ENCODE results near the gene EME2. TPM values are rescaled to one million over a fixed set of nuclear protein-coding genes. Genes with fewer than 3 reads are reported as not detected.

The EME2 gene
- total and polyA plus RNA-seq, 2 of the 13 experiments (the other 11 are each of a cell fraction or from before 2014, with no cell fraction given), result 4.4 to 7.6 TPM

DNA sequence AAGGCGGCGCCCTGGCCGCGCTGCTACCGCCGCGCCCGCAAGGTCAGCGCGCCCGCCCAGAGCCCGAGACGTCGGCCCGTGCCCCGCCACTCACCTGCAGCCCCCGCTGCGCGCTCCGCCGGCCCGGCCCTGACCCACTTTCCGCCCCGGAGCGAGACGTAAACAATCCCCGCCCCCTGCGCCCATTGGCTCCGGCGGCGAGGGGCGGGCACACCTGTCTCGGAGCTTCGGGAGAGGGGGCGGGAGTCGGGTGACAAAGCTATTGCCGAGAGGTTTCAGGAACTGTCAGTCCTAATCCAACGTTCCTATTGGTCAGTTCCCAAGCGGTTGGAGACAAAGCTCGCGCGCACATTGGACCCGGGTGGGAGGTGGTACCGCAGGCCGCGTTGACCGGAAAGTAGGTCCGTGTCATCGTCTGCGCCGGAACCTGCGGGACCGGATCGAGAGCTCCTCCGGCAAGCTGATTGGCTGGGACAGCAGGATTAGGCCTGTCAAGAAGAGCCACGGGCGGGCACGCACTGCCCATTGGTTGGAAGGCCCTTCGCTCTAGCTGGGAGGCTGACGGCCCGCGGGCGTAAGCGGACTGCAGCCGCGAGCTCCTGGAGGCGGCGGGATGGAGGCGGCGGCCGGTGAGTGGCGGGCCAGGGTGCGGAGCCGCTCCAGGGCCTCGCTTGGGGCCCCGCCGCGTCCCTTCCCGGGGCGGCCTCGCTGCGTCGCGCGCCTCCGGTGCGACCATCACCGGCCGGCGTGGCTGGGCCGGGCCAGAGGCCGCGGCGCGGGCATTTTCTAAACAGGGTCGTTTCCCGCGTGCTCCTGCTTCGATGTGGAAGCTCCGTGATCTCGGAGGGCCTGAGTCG is 10.0 kb downstream of the EME2 start, which contains the start of the genes NUBP2 and SPSB3 (continued):
- TF ChIP-seq, protein P1, sequence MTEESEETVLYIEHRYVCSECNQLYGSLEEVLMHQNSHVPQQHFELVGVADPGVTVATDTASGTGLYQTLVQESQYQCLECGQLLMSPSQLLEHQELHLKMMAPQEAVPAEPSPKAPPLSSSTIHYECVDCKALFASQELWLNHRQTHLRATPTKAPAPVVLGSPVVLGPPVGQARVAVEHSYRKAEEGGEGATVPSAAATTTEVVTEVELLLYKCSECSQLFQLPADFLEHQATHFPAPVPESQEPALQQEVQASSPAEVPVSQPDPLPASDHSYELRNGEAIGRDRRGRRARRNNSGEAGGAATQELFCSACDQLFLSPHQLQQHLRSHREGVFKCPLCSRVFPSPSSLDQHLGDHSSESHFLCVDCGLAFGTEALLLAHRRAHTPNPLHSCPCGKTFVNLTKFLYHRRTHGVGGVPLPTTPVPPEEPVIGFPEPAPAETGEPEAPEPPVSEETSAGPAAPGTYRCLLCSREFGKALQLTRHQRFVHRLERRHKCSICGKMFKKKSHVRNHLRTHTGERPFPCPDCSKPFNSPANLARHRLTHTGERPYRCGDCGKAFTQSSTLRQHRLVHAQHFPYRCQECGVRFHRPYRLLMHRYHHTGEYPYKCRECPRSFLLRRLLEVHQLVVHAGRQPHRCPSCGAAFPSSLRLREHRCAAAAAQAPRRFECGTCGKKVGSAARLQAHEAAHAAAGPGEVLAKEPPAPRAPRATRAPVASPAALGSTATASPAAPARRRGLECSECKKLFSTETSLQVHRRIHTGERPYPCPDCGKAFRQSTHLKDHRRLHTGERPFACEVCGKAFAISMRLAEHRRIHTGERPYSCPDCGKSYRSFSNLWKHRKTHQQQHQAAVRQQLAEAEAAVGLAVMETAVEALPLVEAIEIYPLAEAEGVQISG (CRISPR knock-in tag; IDR thresholded peaks at IDR 0.05), result peak; percentile 38; the same call in 1 of the 2 replicates
- TF ChIP-seq DMAP1 (CRISPR knock-in tag; IDR thresholded peaks at IDR 0.05) (peak; percentile 56; the same call in 1 of the 2 replicates), POLR2G (IDR thresholded peaks at IDR 0.05; ENCODE audit: low read depth, low read length) (peak; percentile 70), NFYC (CRISPR knock-in tag; IDR thresholded peaks at IDR 0.05) (peak; percentile 98), SRSF9 (IDR thresholded peaks at IDR 0.05; ENCODE audit: borderline replicate concordance, insufficient read depth, low read depth, low read length, poor library complexity, severe bottlenecking) (no peak), MZF1 (CRISPR knock-in tag; IDR thresholded peaks at IDR 0.05; ENCODE audit: borderline replicate concordance) (no peak), SAP130 (CRISPR knock-in tag; IDR thresholded peaks at IDR 0.05; ENCODE audit: low read depth) (peak; percentile 94), RARA (CRISPR knock-in tag; IDR thresholded peaks at IDR 0.05) (peak; percentile 62; the same call in 1 of the 2 replicates), SMAD1 (CRISPR knock-in tag; IDR thresholded peaks at IDR 0.05; ENCODE audit: borderline replicate concordance, low read depth) (0 out of 2 replicates have a peak, but pooled peaks have one; percentile 56), ZFX (CRISPR knock-in tag; IDR thresholded peaks at IDR 0.05; ENCODE audit: low read depth) (peak; percentile 67), CEBPG (CRISPR knock-in tag; IDR thresholded peaks at IDR 0.05) (no peak), SP4 (CRISPR knock-in tag; IDR thresholded peaks at IDR 0.05) (peak; percentile 88), NFKB2 (CRISPR knock-in tag; IDR thresholded peaks at IDR 0.05; ENCODE audit: borderline replicate concordance) (no peak; the same call in 1 of the 2 replicates), TAF1 (CRISPR knock-in tag; IDR thresholded peaks at IDR 0.05) (peak; percentile 65; the same call in 1 of the 2 replicates), SPEN (CRISPR knock-in tag; IDR thresholded peaks at IDR 0.05; ENCODE audit: low read depth) (peak; percentile 80), CBX2 (IDR thresholded peaks at IDR 0.05; ENCODE audit: low read depth, low read length) (no peak), CBX2 (CRISPR knock-in tag; IDR thresholded peaks at IDR 0.05; ENCODE audit: low read depth) (no peak), JUN (CRISPR knock-in tag; IDR thresholded peaks at IDR 0.05) (no peak), FOXA3 (CRISPR knock-in tag; IDR thresholded peaks at IDR 0.05) (0 out of 2 replicates have a peak, but pooled peaks have one; percentile 41)
- TF ChIP-seq, protein P2, sequence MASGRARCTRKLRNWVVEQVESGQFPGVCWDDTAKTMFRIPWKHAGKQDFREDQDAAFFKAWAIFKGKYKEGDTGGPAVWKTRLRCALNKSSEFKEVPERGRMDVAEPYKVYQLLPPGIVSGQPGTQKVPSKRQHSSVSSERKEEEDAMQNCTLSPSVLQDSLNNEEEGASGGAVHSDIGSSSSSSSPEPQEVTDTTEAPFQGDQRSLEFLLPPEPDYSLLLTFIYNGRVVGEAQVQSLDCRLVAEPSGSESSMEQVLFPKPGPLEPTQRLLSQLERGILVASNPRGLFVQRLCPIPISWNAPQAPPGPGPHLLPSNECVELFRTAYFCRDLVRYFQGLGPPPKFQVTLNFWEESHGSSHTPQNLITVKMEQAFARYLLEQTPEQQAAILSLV (CRISPR knock-in tag; IDR thresholded peaks at IDR 0.05; ENCODE audit: borderline replicate concordance), result peak; percentile 65; the same call in 1 of the 2 replicates
- TF ChIP-seq, protein P3, sequence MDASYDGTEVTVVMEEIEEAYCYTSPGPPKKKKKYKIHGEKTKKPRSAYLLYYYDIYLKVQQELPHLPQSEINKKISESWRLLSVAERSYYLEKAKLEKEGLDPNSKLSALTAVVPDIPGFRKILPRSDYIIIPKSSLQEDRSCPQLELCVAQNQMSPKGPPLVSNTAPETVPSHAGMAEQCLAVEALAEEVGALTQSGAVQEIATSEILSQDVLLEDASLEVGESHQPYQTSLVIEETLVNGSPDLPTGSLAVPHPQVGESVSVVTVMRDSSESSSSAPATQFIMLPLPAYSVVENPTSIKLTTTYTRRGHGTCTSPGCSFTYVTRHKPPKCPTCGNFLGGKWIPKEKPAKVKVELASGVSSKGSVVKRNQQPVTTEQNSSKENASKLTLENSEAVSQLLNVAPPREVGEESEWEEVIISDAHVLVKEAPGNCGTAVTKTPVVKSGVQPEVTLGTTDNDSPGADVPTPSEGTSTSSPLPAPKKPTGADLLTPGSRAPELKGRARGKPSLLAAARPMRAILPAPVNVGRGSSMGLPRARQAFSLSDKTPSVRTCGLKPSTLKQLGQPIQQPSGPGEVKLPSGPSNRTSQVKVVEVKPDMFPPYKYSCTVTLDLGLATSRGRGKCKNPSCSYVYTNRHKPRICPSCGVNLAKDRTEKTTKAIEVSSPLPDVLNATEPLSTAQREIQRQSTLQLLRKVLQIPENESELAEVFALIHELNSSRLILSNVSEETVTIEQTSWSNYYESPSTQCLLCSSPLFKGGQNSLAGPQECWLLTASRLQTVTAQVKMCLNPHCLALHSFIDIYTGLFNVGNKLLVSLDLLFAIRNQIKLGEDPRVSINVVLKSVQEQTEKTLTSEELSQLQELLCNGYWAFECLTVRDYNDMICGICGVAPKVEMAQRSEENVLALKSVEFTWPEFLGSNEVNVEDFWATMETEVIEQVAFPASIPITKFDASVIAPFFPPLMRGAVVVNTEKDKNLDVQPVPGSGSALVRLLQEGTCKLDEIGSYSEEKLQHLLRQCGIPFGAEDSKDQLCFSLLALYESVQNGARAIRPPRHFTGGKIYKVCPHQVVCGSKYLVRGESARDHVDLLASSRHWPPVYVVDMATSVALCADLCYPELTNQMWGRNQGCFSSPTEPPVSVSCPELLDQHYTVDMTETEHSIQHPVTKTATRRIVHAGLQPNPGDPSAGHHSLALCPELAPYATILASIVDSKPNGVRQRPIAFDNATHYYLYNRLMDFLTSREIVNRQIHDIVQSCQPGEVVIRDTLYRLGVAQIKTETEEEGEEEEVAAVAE (CRISPR knock-in tag; IDR thresholded peaks at IDR 0.05; ENCODE audit: borderline replicate concordance), result peak; percentile 59; the same call in 1 of the 2 replicates

Data from HepG2 (cell line).